Tibial nerve (tissue), 4 donors: ENCODE data around the gene AFF3. TPM values are rescaled to one million over a fixed set of nuclear protein-coding genes. Genes with fewer than 3 reads are reported as not detected.

Source experiments
- DNase-seq, 2 donors: peaks; one replicate each; pipeline ENCODE4 v3.0.0-alpha.2; 2019; ENCODE audit warnings: low spot score in 2 of 2
- H3K27ac ChIP-seq, 4 donors: fragments of 200-600 bp; sonication (generic) in 3 of 4; one replicate each; pipeline ENCODE4 v1.5.1; 2017 to 2019; ENCODE audit warnings: mild to moderate bottlenecking in 1 of 4
- H3K27me3 ChIP-seq, 2 donors: fragments of 200-600 bp; sonication (generic) in 1 of 2; one replicate each; pipeline versions ENCODE4 v1.5.1 to v1.6.0; 2017 to 2019
- H3K36me3 ChIP-seq, 3 donors: fragments of 200-600 bp; sonication (generic); one replicate each; pipeline ENCODE4 v1.5.1; 2018 to 2019
- H3K4me1 ChIP-seq, 4 donors: fragments of 200-600 bp; sonication (generic) in 3 of 4; one replicate each; pipeline ENCODE4 v1.5.1; 2017 to 2019
- H3K4me3 ChIP-seq, 4 donors: fragments of 200-600 bp; sonication (generic) in 3 of 4; one replicate each; pipeline ENCODE4 v1.5.1; 2017 to 2019; ENCODE audit warnings: mild to moderate bottlenecking in 1 of 4, moderate library complexity in 1 of 4
- H3K9me3 ChIP-seq, 4 donors: fragments of 200-600 bp; sonication (generic) in 3 of 4; one replicate each; pipeline ENCODE4 v1.5.1; 2017 to 2019
- CTCF ChIP-seq, 5 experiments: fragments of 200-600 bp in 3 of 5; fragments of 450-650 bp in 2 of 5; sonication (generic) in 3 of 5; IDR thresholded peaks; one replicate each; pipeline ENCODE4 v1.5.1; 2016 to 2019; ENCODE audit warnings: antibody characterized with exemption in 5 of 5, mild to moderate bottlenecking in 3 of 5, moderate library complexity in 2 of 5
- EP300 ChIP-seq, 2 donors: sonication (generic); formaldehyde crosslinking; IDR thresholded peaks; one replicate each; pipeline ENCODE4 v1.6.1; 2017; ENCODE audit warnings: antibody characterized with exemption in 2 of 2, mild to moderate bottlenecking in 1 of 2
- POLR2A ChIP-seq, 2 donors: fragments of 450-650 bp; IDR thresholded peaks; one replicate each; pipeline ENCODE4 v1.6.1; 2017; ENCODE audit warnings: antibody characterized with exemption in 2 of 2, mild to moderate bottlenecking in 2 of 2, moderate library complexity in 2 of 2
- WGBS, 2 donors: methylation state at CpG; one replicate each; pipeline ENCODE4 v1.1.5; 2018; 5-methylcytosine and 5-hydroxymethylcytosine counted together
- total RNA-seq, 4 donors: library from RNA; depleted of rRNA; stranded (reverse); fragments of >200 nt; gene quantifications; one replicate each; pipeline ENCODE4 v1.1.0, GENCODE V29; 2016

AFF3 gene
- total RNA-seq, 4 donors from 2014 or later, result 7.2 to 36.0 (median 21.4) TPM

- Histone ChIP-seq H3K9me3 (no peaks in the 10 kb centered on the region), H3K27me3 (no peaks in the 10 kb centered on the region), H3K4me1 (peaks cover 0 to 37% (median 2%) of the 10 kb centered on the region in 4 donors), H3K4me3 (no peak overlapping the region), H3K27ac (no peak overlapping the region), H3K36me3 (no peaks in the 10 kb centered on the region)
- DNase-seq, result no peak
- 83 to 85% methylated on average over 11 of the region's 11 CpGs for WGBS, 2 donors
- no peak for TF ChIP-seq EP300 (IDR thresholded peaks at IDR 0.05)
- TF ChIP-seq CTCF (IDR thresholded peaks at IDR 0.05), result no peak
- TF ChIP-seq POLR2A (IDR thresholded peaks at IDR 0.05), result no peak
These were observed 447.1 kb downstream of the AFF3 start for GRCh38 chr2:99695130-99695943.

- H3K27ac ChIP-seq, result no peak overlapping the region
- H3K4me3 ChIP-seq, result no peak overlapping the region
- 70 to 74% methylated on average over 7 of the region's 7 CpGs for WGBS, 2 donors
- DNase-seq, result no peak
- peaks cover 0 to 36% (median 2%) of the 10 kb centered on the region in 4 donors for H3K4me1 ChIP-seq
- no peaks in the 10 kb centered on the region for H3K9me3 ChIP-seq
- H3K27me3 ChIP-seq, result no peaks in the 10 kb centered on the region
- TF ChIP-seq EP300 (IDR thresholded peaks at IDR 0.05) (no peak), CTCF (IDR thresholded peaks at IDR 0.05) (no peak), POLR2A (IDR thresholded peaks at IDR 0.05) (no peak)
- H3K36me3 ChIP-seq, result no peaks in the 10 kb centered on the region
These were observed 448.1 kb downstream of the AFF3 start for GRCh38 chr2:99694331-99694730.

- no peaks in the 10 kb centered on the region for H3K36me3 ChIP-seq
- H3K4me3 ChIP-seq, result no peak overlapping the region
- WGBS, 2 donors, result 91 to 94% methylated on average over 1 of the region's 1 CpG
- H3K9me3 ChIP-seq, result no peaks in the 10 kb centered on the region
- no peaks in the 10 kb centered on the region for H3K27me3 ChIP-seq
- H3K4me1 ChIP-seq, result peaks cover 0 to 22% (median 0%) of the 10 kb centered on the region in 4 donors
- H3K27ac ChIP-seq, result no peak overlapping the region
- no peak for DNase-seq
- TF ChIP-seq EP300 (IDR thresholded peaks at IDR 0.05) (no peak), POLR2A (IDR thresholded peaks at IDR 0.05) (no peak), CTCF (IDR thresholded peaks at IDR 0.05) (no peak)
These were observed 449.6 kb downstream of the AFF3 start for GRCh38 chr2:99692785-99693184.

- no peaks in the 10 kb centered on the region for H3K27me3 ChIP-seq
- 49 to 69% methylated on average over 4 of the region's 4 CpGs for WGBS, 2 donors
- no peaks in the 10 kb centered on the region for H3K36me3 ChIP-seq
- H3K4me1 ChIP-seq, result peaks cover 0 to 18% (median 0%) of the 10 kb centered on the region in 4 donors
- TF ChIP-seq EP300 (IDR thresholded peaks at IDR 0.05) (no peak), CTCF (IDR thresholded peaks at IDR 0.05) (no peak), POLR2A (IDR thresholded peaks at IDR 0.05) (no peak)
- DNase-seq, result peak; percentile 37 to 40
- H3K4me3 ChIP-seq, result no peak overlapping the region
- no peak overlapping the region for H3K27ac ChIP-seq
- no peaks in the 10 kb centered on the region for H3K9me3 ChIP-seq
These were observed 450.5 kb downstream of the AFF3 start for GRCh38 chr2:99691926-99692325.

- no peaks in the 10 kb centered on the region for H3K36me3 ChIP-seq
- DNase-seq, result no peak
- H3K4me3 ChIP-seq, result no peak overlapping the region
- H3K4me1 ChIP-seq, result peaks cover 0 to 18% (median 0%) of the 10 kb centered on the region in 4 donors
- TF ChIP-seq EP300 (IDR thresholded peaks at IDR 0.05) (no peak), CTCF (IDR thresholded peaks at IDR 0.05) (no peak), POLR2A (IDR thresholded peaks at IDR 0.05) (no peak)
- no peaks in the 10 kb centered on the region for H3K27me3 ChIP-seq
- no peak overlapping the region for H3K27ac ChIP-seq
- H3K9me3 ChIP-seq, result no peaks in the 10 kb centered on the region
- 80 to 83% methylated on average over 3 of the region's 3 CpGs for WGBS, 2 donors
These were observed 453.1 kb downstream of the AFF3 start for GRCh38 chr2:99689145-99689742.
